ENCODE measurements around the gene MEIS1.

Gene MEIS1

DNA sequence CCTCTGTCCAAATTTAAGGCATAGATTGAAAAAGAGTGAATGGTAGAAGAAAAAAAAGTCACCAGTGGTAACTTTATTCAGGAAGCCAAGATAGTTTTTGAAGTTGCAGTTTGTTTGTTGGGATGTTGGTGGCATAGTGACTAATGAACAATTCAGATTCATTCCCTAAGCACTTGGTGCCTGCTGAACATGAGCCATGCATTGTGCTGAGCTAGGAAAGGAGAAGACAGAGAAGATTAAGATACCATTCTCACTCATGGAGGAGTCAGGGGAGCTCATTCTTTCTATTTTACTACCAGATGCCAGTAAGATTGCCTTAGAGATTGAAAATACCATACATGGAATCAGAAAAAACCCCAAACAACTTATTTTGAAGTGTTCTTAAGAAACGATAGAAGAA lies 25.1 kb downstream of the MEIS1 start:
- Histone ChIP-seq H3K9ac (ENCODE audit: low read length) (no peak overlapping the region), H3K27me3 (replicated peaks; ENCODE audit: insufficient read depth, low read length) (no peaks in the 10 kb centered on the region), H4K20me1 (ENCODE audit: insufficient read depth, low read length) (no peaks in the 10 kb centered on the region), H2AFZ (ENCODE audit: low read length) (no peak overlapping the region), H3K4me2 (ENCODE audit: low read depth, low read length) (no peak overlapping the region), H3K9me2 (replicated peaks; ENCODE audit: insufficient read depth, low read length) (no peaks in the 10 kb centered on the region), H3K4me1 (ENCODE audit: low read length) (peaks cover 13% of the 10 kb centered on the region), H3K27ac (ENCODE audit: low read length) (no peak overlapping the region), H3K9me3 (replicated peaks; ENCODE audit: insufficient read depth, low read length) (no peaks in the 10 kb centered on the region), H3F3A (ENCODE audit: insufficient read depth, low read length) (peaks cover 2% of the 10 kb centered on the region; the same call in 1 of the 2 replicates), H3K79me2 (ENCODE audit: low read length) (peaks cover 45% of the 10 kb centered on the region), H3K36me3 (replicated peaks; ENCODE audit: insufficient read depth, low read length) (no peaks in the 10 kb centered on the region), H3K4me3 (ENCODE audit: low read length) (no peak overlapping the region)
- no peak for DNase-seq
- TF ChIP-seq, protein P1, sequence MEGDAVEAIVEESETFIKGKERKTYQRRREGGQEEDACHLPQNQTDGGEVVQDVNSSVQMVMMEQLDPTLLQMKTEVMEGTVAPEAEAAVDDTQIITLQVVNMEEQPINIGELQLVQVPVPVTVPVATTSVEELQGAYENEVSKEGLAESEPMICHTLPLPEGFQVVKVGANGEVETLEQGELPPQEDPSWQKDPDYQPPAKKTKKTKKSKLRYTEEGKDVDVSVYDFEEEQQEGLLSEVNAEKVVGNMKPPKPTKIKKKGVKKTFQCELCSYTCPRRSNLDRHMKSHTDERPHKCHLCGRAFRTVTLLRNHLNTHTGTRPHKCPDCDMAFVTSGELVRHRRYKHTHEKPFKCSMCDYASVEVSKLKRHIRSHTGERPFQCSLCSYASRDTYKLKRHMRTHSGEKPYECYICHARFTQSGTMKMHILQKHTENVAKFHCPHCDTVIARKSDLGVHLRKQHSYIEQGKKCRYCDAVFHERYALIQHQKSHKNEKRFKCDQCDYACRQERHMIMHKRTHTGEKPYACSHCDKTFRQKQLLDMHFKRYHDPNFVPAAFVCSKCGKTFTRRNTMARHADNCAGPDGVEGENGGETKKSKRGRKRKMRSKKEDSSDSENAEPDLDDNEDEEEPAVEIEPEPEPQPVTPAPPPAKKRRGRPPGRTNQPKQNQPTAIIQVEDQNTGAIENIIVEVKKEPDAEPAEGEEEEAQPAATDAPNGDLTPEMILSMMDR (IDR thresholded peaks at IDR 0.05; ENCODE audit: low read length) = no peak
- TF ChIP-seq EZH2phosphoT487 (IDR thresholded peaks at IDR 0.05; ENCODE audit: low read length) (no peak), EZH2 (optimal IDR thresholded peaks at IDR 0.05; ENCODE audit: low read depth, low read length) (no peak)

DNA sequence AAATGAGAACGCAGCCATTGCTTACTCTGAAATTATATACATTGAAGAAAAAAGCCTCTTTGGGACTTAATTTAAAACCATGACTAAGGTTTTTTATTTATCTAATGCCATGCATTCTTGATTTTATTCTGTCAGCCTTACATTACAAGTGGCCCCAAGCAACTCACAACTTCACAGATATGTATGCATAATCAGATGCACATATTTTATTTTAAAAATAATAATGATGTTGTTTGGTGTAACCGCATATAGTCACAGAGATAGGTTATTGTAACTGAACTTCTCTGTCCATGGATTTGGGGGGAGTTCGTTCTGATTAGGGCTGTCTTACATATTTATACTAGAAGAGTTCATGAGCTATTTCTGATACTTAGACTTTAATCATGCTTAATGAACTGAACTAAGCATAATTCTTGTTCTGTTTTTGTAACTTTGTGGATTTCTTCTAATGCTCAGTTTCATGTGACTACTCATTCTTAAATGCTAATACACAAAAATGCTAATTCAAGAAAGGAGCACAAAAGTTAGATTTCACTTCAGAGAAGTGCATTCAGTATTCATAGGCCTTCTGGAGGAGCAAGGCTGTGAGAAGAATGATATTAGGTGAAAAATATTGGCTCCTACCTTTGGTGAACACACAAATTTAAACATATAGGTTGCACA lies 26.2 kb downstream of the MEIS1 start:
- no peak for DNase-seq
- no peak overlapping the region for H3K4me2 ChIP-seq (ENCODE audit: low read depth, low read length)
- no peaks in the 10 kb centered on the region for H3K27me3 ChIP-seq (replicated peaks; ENCODE audit: insufficient read depth, low read length)
- H4K20me1 ChIP-seq (ENCODE audit: insufficient read depth, low read length) = no peaks in the 10 kb centered on the region
- H3K9me2 ChIP-seq (replicated peaks; ENCODE audit: insufficient read depth, low read length) = no peaks in the 10 kb centered on the region
- H3K4me3 ChIP-seq (ENCODE audit: low read length) = no peak overlapping the region
- H3K9ac ChIP-seq (ENCODE audit: low read length) = no peak overlapping the region
- H2AFZ ChIP-seq (ENCODE audit: low read length) = no peak overlapping the region
- no peak overlapping the region for H3K27ac ChIP-seq (ENCODE audit: low read length)
- no peak for TF ChIP-seq EZH2phosphoT487 (IDR thresholded peaks at IDR 0.05; ENCODE audit: low read length)
- TF ChIP-seq, protein P1 (IDR thresholded peaks at IDR 0.05; ENCODE audit: low read length) = no peak
- H3F3A ChIP-seq (ENCODE audit: insufficient read depth, low read length) = peaks cover 4% of the 10 kb centered on the region; the same call in 1 of the 2 replicates
- no peaks in the 10 kb centered on the region for H3K9me3 ChIP-seq (replicated peaks; ENCODE audit: insufficient read depth, low read length)
- no peaks in the 10 kb centered on the region for H3K36me3 ChIP-seq (replicated peaks; ENCODE audit: insufficient read depth, low read length)
- H3K79me2 ChIP-seq (ENCODE audit: low read length) = peaks cover 52% of the 10 kb centered on the region
- peaks cover 18% of the 10 kb centered on the region for H3K4me1 ChIP-seq (ENCODE audit: low read length)

DNA sequence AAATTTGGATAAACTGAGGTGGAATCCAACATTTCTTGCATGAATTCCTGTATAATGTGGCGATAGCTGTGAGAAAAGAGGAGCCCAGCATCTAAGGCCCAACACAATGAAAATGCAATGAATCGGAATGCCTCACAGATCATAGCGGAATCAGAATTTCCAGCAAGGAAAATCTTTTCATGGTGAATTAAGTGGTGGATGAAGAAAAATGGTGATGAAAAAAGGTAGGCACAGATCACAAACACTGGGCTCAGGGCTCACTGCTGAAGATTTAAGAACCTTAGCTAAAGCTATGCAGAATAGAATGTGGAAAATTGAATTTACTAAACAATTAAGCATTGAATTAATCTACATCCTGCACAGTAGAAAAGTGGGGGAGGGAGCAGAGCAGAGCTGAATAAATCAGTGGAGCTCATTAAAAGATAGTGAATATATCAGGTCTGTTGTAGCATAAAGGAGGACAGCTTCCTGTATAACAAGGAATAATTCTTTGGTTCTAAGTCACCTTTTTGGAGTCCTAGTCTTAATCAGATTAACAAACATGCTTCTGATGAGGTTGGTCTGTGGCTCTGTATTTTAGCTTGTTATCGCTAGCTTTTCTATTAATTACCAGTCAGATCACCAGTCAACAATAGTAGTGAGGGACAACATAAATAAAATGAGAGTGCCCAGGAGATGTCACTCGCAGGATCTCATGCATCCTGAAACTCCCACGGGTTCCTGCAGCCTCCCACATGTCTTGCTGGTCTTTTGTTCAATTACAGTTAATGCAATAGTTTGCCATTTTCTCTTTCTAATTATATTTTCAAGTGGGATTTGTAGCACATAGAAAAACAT lies 27.0 kb downstream of the MEIS1 start:
- H3K9ac ChIP-seq (ENCODE audit: low read length) = no peak overlapping the region
- H3K36me3 ChIP-seq (replicated peaks; ENCODE audit: insufficient read depth, low read length) = no peaks in the 10 kb centered on the region

DNA sequence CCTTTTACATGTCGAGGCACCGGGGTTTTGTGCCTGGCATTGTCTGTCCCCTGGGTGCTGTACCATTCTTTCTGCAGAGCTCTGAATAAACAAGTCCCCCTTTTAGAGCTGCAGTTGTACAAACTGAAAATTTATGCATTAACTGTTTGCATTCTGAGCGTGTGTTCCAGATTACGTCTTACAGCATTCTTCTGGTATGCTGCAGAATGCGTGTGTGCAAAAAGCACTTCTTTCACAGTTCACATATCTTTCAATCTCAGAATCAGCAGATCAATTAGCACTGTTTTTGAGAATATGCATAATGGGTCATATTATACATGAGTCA lies 27.5 kb downstream of the MEIS1 start:
- peaks cover 18% of the 10 kb centered on the region for H3K4me1 ChIP-seq (ENCODE audit: low read length)
- H3K27me3 ChIP-seq (replicated peaks; ENCODE audit: insufficient read depth, low read length) = no peaks in the 10 kb centered on the region
- H3K36me3 ChIP-seq (replicated peaks; ENCODE audit: insufficient read depth, low read length) = no peaks in the 10 kb centered on the region
- peaks cover 4% of the 10 kb centered on the region; the same call in 1 of the 2 replicates for H3F3A ChIP-seq (ENCODE audit: insufficient read depth, low read length)
- no peaks in the 10 kb centered on the region for H4K20me1 ChIP-seq (ENCODE audit: insufficient read depth, low read length)
- no peak overlapping the region for H3K9ac ChIP-seq (ENCODE audit: low read length)
- H2AFZ ChIP-seq (ENCODE audit: low read length) = no peak overlapping the region
- no peak overlapping the region for H3K27ac ChIP-seq (ENCODE audit: low read length)
- no peak for DNase-seq
- H3K79me2 ChIP-seq (ENCODE audit: low read length) = peaks cover 49% of the 10 kb centered on the region
- H3K4me2 ChIP-seq (ENCODE audit: low read depth, low read length) = no peak overlapping the region
- H3K4me3 ChIP-seq (ENCODE audit: low read length) = no peak overlapping the region
- TF ChIP-seq, protein P1 (IDR thresholded peaks at IDR 0.05; ENCODE audit: low read length) = no peak
- H3K9me2 ChIP-seq (replicated peaks; ENCODE audit: insufficient read depth, low read length) = no peaks in the 10 kb centered on the region
- H3K9me3 ChIP-seq (replicated peaks; ENCODE audit: insufficient read depth, low read length) = no peaks in the 10 kb centered on the region

More for the DNA sequence above, 27.0 kb downstream of the MEIS1 start:
- H3K9me2 ChIP-seq (replicated peaks; ENCODE audit: insufficient read depth, low read length) = no peaks in the 10 kb centered on the region
- no peak overlapping the region for H2AFZ ChIP-seq (ENCODE audit: low read length)
- no peak overlapping the region for H3K27ac ChIP-seq (ENCODE audit: low read length)
- H4K20me1 ChIP-seq (ENCODE audit: insufficient read depth, low read length) = no peaks in the 10 kb centered on the region
- no peaks in the 10 kb centered on the region for H3K9me3 ChIP-seq (replicated peaks; ENCODE audit: insufficient read depth, low read length)
- DNase-seq = no peak
- H3K4me3 ChIP-seq (ENCODE audit: low read length) = no peak overlapping the region
- no peak overlapping the region for H3K4me2 ChIP-seq (ENCODE audit: low read depth, low read length)
- H3K79me2 ChIP-seq (ENCODE audit: low read length) = peaks cover 49% of the 10 kb centered on the region
- TF ChIP-seq EZH2phosphoT487 (IDR thresholded peaks at IDR 0.05; ENCODE audit: low read length) = no peak
- peaks cover 18% of the 10 kb centered on the region for H3K4me1 ChIP-seq (ENCODE audit: low read length)
- peaks cover 4% of the 10 kb centered on the region; the same call in 1 of the 2 replicates for H3F3A ChIP-seq (ENCODE audit: insufficient read depth, low read length)
- no peaks in the 10 kb centered on the region for H3K27me3 ChIP-seq (replicated peaks; ENCODE audit: insufficient read depth, low read length)
